H9 (cell line): ENCODE results near the gene MID1. TPM values are rescaled to one million over a fixed set of nuclear protein-coding genes. Genes with fewer than 3 reads are reported as not detected.

Experiments
- DNase-seq: peaks from one replicate; pipeline ENCODE4 v3.0.0-alpha.2; 2017
- H2AFZ ChIP-seq: one replicate; pipeline ENCODE4 v1.6.1; 2013; ENCODE audit warnings: mild to moderate bottlenecking, low read length, control low read depth, moderate library complexity
- H2AK5ac ChIP-seq: 2 replicates; pipeline ENCODE4 v1.6.1; 2013; ENCODE audit warnings: low read length, control low read depth, mixed read lengths; ENCODE audit not compliant: insufficient read length
- H2BK120ac ChIP-seq: one replicate; pipeline ENCODE4 v1.6.1; 2013; ENCODE audit warnings: low read depth, mild to moderate bottlenecking, low read length, control low read depth, inconsistent platforms; ENCODE audit not compliant: poor library complexity, severe bottlenecking
- H2BK12ac ChIP-seq: 2 replicates; pipeline ENCODE4 v1.6.1; 2013; ENCODE audit warnings: low read length, control low read depth, mixed read lengths, low read depth; ENCODE audit not compliant: insufficient read length
- H2BK15ac ChIP-seq: 2 replicates; pipeline ENCODE4 v1.6.1; 2013; ENCODE audit warnings: low read depth, low read length, control low read depth
- H2BK20ac ChIP-seq: one replicate; pipeline ENCODE4 v1.6.1; 2013; ENCODE audit warnings: low read depth, mild to moderate bottlenecking, low read length, control low read depth, inconsistent platforms; ENCODE audit not compliant: poor library complexity, severe bottlenecking
- H2BK5ac ChIP-seq: 2 replicates; pipeline ENCODE4 v1.6.1; 2013; ENCODE audit warnings: low read length, control low read depth, mixed read lengths; ENCODE audit not compliant: insufficient read length
- H3K14ac ChIP-seq: 2 replicates; pipeline ENCODE4 v1.6.1; 2013; ENCODE audit warnings: low read length, control low read depth; ENCODE audit not compliant: insufficient read depth
- H3K18ac ChIP-seq: 2 replicates; pipeline ENCODE4 v1.6.1; 2013; ENCODE audit warnings: low read depth, mild to moderate bottlenecking, mixed read lengths, low read length, control low read depth; ENCODE audit not compliant: insufficient read length
- H3K23ac ChIP-seq: 2 replicates; pipeline ENCODE4 v1.6.1; 2013; ENCODE audit warnings: low read length, control low read depth, mixed read lengths, low read depth; ENCODE audit not compliant: insufficient read length
- H3K23me2 ChIP-seq: 2 replicates; pipeline ENCODE4 v1.6.1; 2013; ENCODE audit warnings: low read depth, mild to moderate bottlenecking, mixed read lengths, low read length, control low read depth; ENCODE audit not compliant: insufficient read length, poor library complexity, severe bottlenecking
- H3K27ac ChIP-seq: 2 replicates; pipeline ENCODE4 v1.5.1; 2013; ENCODE audit warnings: low read length, control low read depth, mixed read lengths, low read depth; ENCODE audit not compliant: insufficient read length
- H3K27me3 ChIP-seq: 2 replicates; pipeline ENCODE4 v1.6.1; 2013; ENCODE audit warnings: low read length, control low read depth, inconsistent platforms; ENCODE audit not compliant: insufficient read depth
- H3K4ac ChIP-seq: 2 replicates; pipeline ENCODE4 v1.6.1; 2013; ENCODE audit warnings: low read depth, mild to moderate bottlenecking, control low read depth, inconsistent platforms, low read length, moderate library complexity
- H3K4me1 ChIP-seq: 2 replicates; pipeline ENCODE4 v1.6.1; 2013; ENCODE audit warnings: low read length, control low read depth, inconsistent platforms; ENCODE audit not compliant: insufficient read depth
- H3K4me2 ChIP-seq: 2 replicates; pipeline ENCODE4 v1.6.1; 2013; ENCODE audit warnings: low read length, control low read depth, mixed read lengths; ENCODE audit not compliant: insufficient read length, insufficient read depth
- H3K56ac ChIP-seq: 2 replicates; pipeline ENCODE4 v1.6.1; 2013; ENCODE audit warnings: low read depth, mild to moderate bottlenecking, mixed read lengths, low read length, control low read depth; ENCODE audit not compliant: insufficient read length
- H3K79me1 ChIP-seq: 2 replicates; pipeline ENCODE4 v1.6.1; 2013; ENCODE audit warnings: low read depth, mild to moderate bottlenecking, moderate library complexity, low read length, control low read depth, inconsistent platforms; ENCODE audit not compliant: insufficient read depth, poor library complexity, severe bottlenecking
- H3K79me2 ChIP-seq: 2 replicates; pipeline ENCODE4 v1.6.1; 2013; ENCODE audit warnings: low read length, control low read depth, inconsistent platforms; ENCODE audit not compliant: insufficient read depth
- H3K9ac ChIP-seq: 2 replicates; pipeline ENCODE4 v1.6.1; 2013; ENCODE audit warnings: low read length, control low read depth, mixed read lengths; ENCODE audit not compliant: insufficient read length; ENCODE audit errors: extremely low read depth
- H3K9me3 ChIP-seq: one replicate; pipeline ENCODE4 v1.6.1; 2013; ENCODE audit warnings: low read depth, low read length, inconsistent platforms; ENCODE audit not compliant: control insufficient read depth
- H3T11ph ChIP-seq: one replicate; pipeline ENCODE4 v1.6.1; 2013; ENCODE audit warnings: mild to moderate bottlenecking, low read length, control low read depth, inconsistent platforms
- H4K20me1 ChIP-seq: one replicate; pipeline ENCODE4 v1.6.1; 2013; ENCODE audit not compliant: control insufficient read depth, insufficient read length, insufficient read depth
- H4K5ac ChIP-seq: 2 replicates; pipeline ENCODE4 v1.6.1; 2013; ENCODE audit warnings: low read depth, mild to moderate bottlenecking, mixed read lengths, low read length, control low read depth; ENCODE audit not compliant: insufficient read length
- H4K8ac ChIP-seq: replicated peaks from 2 replicates; pipeline ENCODE4 v1.6.1; 2013; ENCODE audit warnings: low read length, control low read depth, mixed read lengths, low read depth; ENCODE audit not compliant: insufficient read length
- H4K91ac ChIP-seq: 2 replicates; pipeline ENCODE4 v1.6.1; 2013; ENCODE audit warnings: low read depth, mild to moderate bottlenecking, moderate library complexity, mixed read lengths, low read length, control low read depth; ENCODE audit not compliant: insufficient read length
- H3K27ac Mint-ChIP-seq, 3 experiments: 2 replicates in 2 of 3; 3 replicates in 1 of 3; pipeline ENCODE4 v1.8.0; 2020 to 2021; ENCODE audit warnings: mixed read lengths in 3 of 3, mild to moderate bottlenecking in 1 of 3, moderate library complexity in 1 of 3
- H3K27me3 Mint-ChIP-seq: 2 replicates; pipeline ENCODE4 v1.8.0; 2021; ENCODE audit warnings: low read depth, mild to moderate bottlenecking, moderate library complexity, mixed read lengths
- H3K36me3 Mint-ChIP-seq, 3 experiments: 2 replicates in 2 of 3; 3 replicates in 1 of 3; pipeline ENCODE4 v1.8.0; 2020 to 2021; ENCODE audit warnings: low read depth in 3 of 3, mixed read lengths in 3 of 3; ENCODE audit not compliant: insufficient read depth in 1 of 3
- H3K4me1 Mint-ChIP-seq, 2 experiments: 2 replicates each; pipeline ENCODE4 v1.8.0; 2020; ENCODE audit warnings: mixed read lengths in 2 of 2
- H3K4me3 Mint-ChIP-seq, 2 experiments: 2 replicates in 1 of 2; 3 replicates in 1 of 2; pipeline ENCODE4 v1.8.0; 2020 to 2021; ENCODE audit warnings: mild to moderate bottlenecking in 2 of 2, mixed read lengths in 2 of 2, moderate library complexity in 1 of 2
- H3K9me3 Mint-ChIP-seq, 2 experiments: 2 replicates in 1 of 2; 3 replicates in 1 of 2; pipeline ENCODE4 v1.8.0; 2020; ENCODE audit warnings: mild to moderate bottlenecking in 2 of 2, mixed read lengths in 2 of 2, moderate library complexity in 1 of 2
- WGBS: extraction: QIAGEN DNeasy Blood & Tissue Kit; methylation state at CpG from one replicate; pipeline ENCODE4 v1.1.7; 2013; ENCODE audit warnings: missing lambda C conversion rate, low lambda C conversion rate, mixed read lengths; ENCODE audit not compliant: insufficient read length; ENCODE audit errors: extremely low coverage; 5-methylcytosine and 5-hydroxymethylcytosine counted together
- total RNA-seq: library from RNA; stranded (reverse); gene quantifications from 2 replicates; pipeline ENCODE4 v1.2.1, GENCODE V29; 2021
- TF ChIP-seq, protein P1 (sequence below): fragments of 200-600 bp; sonication (generic); conservative IDR thresholded peaks from 3 replicates; pipeline ENCODE4 v1.8.0; 2021; ENCODE audit warnings: antibody characterized with exemption, mild to moderate bottlenecking

The MID1 gene
- total RNA-seq, 1 experiment from 2014 or later = 32.9 TPM

DNA sequence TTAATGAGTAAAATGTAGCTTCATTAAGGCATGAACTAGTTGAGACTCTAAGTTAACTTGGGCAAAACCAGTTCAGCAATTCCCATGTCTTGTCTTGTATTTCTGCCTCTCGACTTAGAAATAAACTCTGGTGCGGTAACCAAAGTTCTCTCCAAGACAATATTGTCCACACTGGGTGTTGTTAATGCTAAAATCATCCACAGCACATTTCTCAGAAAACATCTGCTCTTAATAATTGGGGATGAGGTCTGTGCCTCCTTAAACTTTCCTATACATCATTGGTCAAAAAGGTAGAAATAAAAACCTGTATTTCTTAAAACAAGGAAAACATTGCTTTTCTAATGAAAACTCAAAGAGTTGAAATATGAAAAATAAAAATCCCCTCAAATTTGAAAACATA lies 32.9 kb upstream of the MID1 start:
- Histone ChIP-seq H4K91ac (no peak overlapping the region), H3K27me3 (no peaks in the 10 kb centered on the region)
- peaks cover 9% of the 10 kb centered on the region in 2 experiments; a peak in 3 of 4 replicates for H3K4me1 Mint-ChIP-seq

More for the DNA sequence above, 32.9 kb upstream of the MID1 start:
- Mint-ChIP-seq H3K9me3 (peaks cover 35 to 43% of the 10 kb centered on the region in 2 experiments), H3K27ac (no peak overlapping the region), H3K27me3 (no peaks in the 10 kb centered on the region; the same call in 1 of the 2 replicates), H3K4me3 (no peak overlapping the region), H3K36me3 (no peaks in the 10 kb centered on the region)
- Histone ChIP-seq H3K9me3 (no peaks in the 10 kb centered on the region), H3K4me1 (no peaks in the 10 kb centered on the region), H3K79me2 (no peaks in the 10 kb centered on the region), H2BK15ac (no peak overlapping the region), H4K5ac (no peak overlapping the region), H3T11ph (no peak overlapping the region), H3K23me2 (no peaks in the 10 kb centered on the region), H3K9ac (no peak overlapping the region), H3K18ac (no peak overlapping the region), H4K20me1 (no peaks in the 10 kb centered on the region), H2BK120ac (no peak overlapping the region), H3K56ac (no peak overlapping the region), H4K8ac (no peak overlapping the region), H3K23ac (no peak overlapping the region), H3K27ac (no peak overlapping the region), H2BK12ac (no peak overlapping the region), H2AFZ (no peak overlapping the region), H2BK20ac (no peak overlapping the region), H2AK5ac (no peak overlapping the region), H2BK5ac (no peak overlapping the region), H3K4ac (no peak overlapping the region), H3K14ac (no peak overlapping the region), H3K4me2 (no peak overlapping the region), H3K79me1 (no peaks in the 10 kb centered on the region)
- WGBS = no CpG with 5 or more reads among the region's 2 CpGs
- TF ChIP-seq, protein P1, sequence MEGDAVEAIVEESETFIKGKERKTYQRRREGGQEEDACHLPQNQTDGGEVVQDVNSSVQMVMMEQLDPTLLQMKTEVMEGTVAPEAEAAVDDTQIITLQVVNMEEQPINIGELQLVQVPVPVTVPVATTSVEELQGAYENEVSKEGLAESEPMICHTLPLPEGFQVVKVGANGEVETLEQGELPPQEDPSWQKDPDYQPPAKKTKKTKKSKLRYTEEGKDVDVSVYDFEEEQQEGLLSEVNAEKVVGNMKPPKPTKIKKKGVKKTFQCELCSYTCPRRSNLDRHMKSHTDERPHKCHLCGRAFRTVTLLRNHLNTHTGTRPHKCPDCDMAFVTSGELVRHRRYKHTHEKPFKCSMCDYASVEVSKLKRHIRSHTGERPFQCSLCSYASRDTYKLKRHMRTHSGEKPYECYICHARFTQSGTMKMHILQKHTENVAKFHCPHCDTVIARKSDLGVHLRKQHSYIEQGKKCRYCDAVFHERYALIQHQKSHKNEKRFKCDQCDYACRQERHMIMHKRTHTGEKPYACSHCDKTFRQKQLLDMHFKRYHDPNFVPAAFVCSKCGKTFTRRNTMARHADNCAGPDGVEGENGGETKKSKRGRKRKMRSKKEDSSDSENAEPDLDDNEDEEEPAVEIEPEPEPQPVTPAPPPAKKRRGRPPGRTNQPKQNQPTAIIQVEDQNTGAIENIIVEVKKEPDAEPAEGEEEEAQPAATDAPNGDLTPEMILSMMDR = no peak
- no peak for DNase-seq
